Panc1 (cell line): ENCODE results near the gene ERICH3. TPM values are rescaled to one million over a fixed set of nuclear protein-coding genes. Genes with fewer than 3 reads are reported as not detected.

Experiments
- ATAC-seq: fragments of 200-7000 bp; cut with Tn5 transposase; 2 replicates; pipeline ENCODE4 v1.9.1; 2020; ENCODE audit warnings: mild to moderate bottlenecking, moderate library complexity
- BruUV-seq: library from RNA; stranded (reverse); fragments of 400-500 nt; replicated peaks from 2 replicates; lab custom pipeline; 2021; lab: Mats Ljungman, UMichigan
- CTCF ChIA-PET: fragments of 300-600 bp; sonication (Branson Sonifier 250); formaldehyde crosslinking; loops from one replicate; lab custom pipeline; 2022; ENCODE audit warnings: antibody characterized with exemption; lab: Charles Lee
- POLR2A ChIA-PET: fragments of 300-600 bp; sonication (Branson Sonifier 250); formaldehyde crosslinking; loops from one replicate; lab custom pipeline; 2022; ENCODE audit warnings: antibody characterized with exemption; lab: Charles Lee
- DNase-seq: peaks from one replicate; pipeline ENCODE4 v3.0.0-alpha.2; 2010; ENCODE audit warnings: low read depth, low spot score
- H3K27ac ChIP-seq: 2 replicates; pipeline ENCODE4 v1.5.1; 2011; ENCODE audit warnings: mild to moderate bottlenecking, low read length, inconsistent platforms
- H3K27me3 ChIP-seq: fragments of 200-500 bp; sonication (Bioruptor generic); 2 replicates; pipeline ENCODE4 v1.6.0; 2014; ENCODE audit warnings: low read length, inconsistent platforms; ENCODE audit not compliant: control insufficient read depth, insufficient read depth
- H3K36me3 ChIP-seq: fragments of 200-500 bp; sonication (Bioruptor generic); 2 replicates; pipeline ENCODE4 v1.5.1; 2014; ENCODE audit warnings: inconsistent platforms, mild to moderate bottlenecking, low read length, moderate library complexity; ENCODE audit not compliant: control insufficient read depth, insufficient read depth
- H3K4me1 ChIP-seq: 2 replicates; pipeline ENCODE4 v1.5.1; 2011; ENCODE audit warnings: inconsistent platforms, mild to moderate bottlenecking, low read length, moderate library complexity; ENCODE audit not compliant: control insufficient read depth, insufficient read depth
- H3K4me3 ChIP-seq, 2 experiments: 2 replicates each; pipeline ENCODE4 v1.5.1; 2011 to 2012; ENCODE audit warnings: low read depth in 2 of 2, low read length in 2 of 2, mild to moderate bottlenecking in 2 of 2, inconsistent platforms in 1 of 2, moderate library complexity in 1 of 2
- H3K9me3 ChIP-seq: fragments of 200-500 bp; sonication (Bioruptor generic); 2 replicates; pipeline ENCODE4 v1.5.1; 2014; ENCODE audit warnings: low read depth, mild to moderate bottlenecking, inconsistent platforms, low read length, moderate library complexity; ENCODE audit not compliant: control insufficient read depth, insufficient read depth
- CTCF ChIP-seq: fragments of 450-650 bp; IDR thresholded peaks from 2 replicates; pipeline ENCODE4 v1.5.1; 2017; ENCODE audit warnings: mild to moderate bottlenecking
- POLR2AphosphoS5 ChIP-seq: IDR thresholded peaks from 2 replicates; pipeline ENCODE4 v1.6.1; 2012; ENCODE audit warnings: mild to moderate bottlenecking, low read depth, low read length, moderate library complexity
- REST ChIP-seq, 2 experiments: IDR thresholded peaks; 2 replicates each; pipeline ENCODE4 v1.6.1; 2011 to 2012; ENCODE audit warnings: low read depth in 2 of 2, control low read depth in 1 of 2, low read length in 1 of 2, mild to moderate bottlenecking in 1 of 2, moderate library complexity in 1 of 2; ENCODE audit not compliant: insufficient read depth in 1 of 2
- SIN3A ChIP-seq: IDR thresholded peaks from 2 replicates; pipeline ENCODE4 v1.6.1; 2012; ENCODE audit warnings: low read depth, mild to moderate bottlenecking, low read length, moderate library complexity, borderline replicate concordance; ENCODE audit not compliant: insufficient read depth
- TCF7L2 ChIP-seq: IDR thresholded peaks from 2 replicates; pipeline ENCODE4 v1.6.1; 2011; ENCODE audit warnings: mild to moderate bottlenecking, low read depth, low read length, inconsistent platforms
- in situ Hi-C: cut with HindIII; loops from 2 replicates; pipeline ENCODE4 v1.10.0; 2016; ENCODE audit warnings: low sequenced_read_pairs, low pct_unique_long_range_greater_than_20kb
- intact Hi-C: fragments of 100-400 bp; cut with micrococcal nuclease; formaldehyde crosslinking; loops from one replicate; pipeline ENCODE4 v1.10.0; 2022; ENCODE audit not compliant: unreplicated experiment
- total RNA-seq: library from RNA; stranded (reverse); gene quantifications from one replicate; pipeline ENCODE4 v1.2.1, GENCODE V29; 2021; ENCODE audit not compliant: unreplicated experiment

ERICH3 gene
- total RNA-seq, 1 experiment from 2014 or later, result not detected

GRCh38 chr1:74714429-74715235, 41.0 kb upstream of the ERICH3 start:
- no peak overlapping the region for H3K4me3 ChIP-seq
- TF ChIP-seq CTCF, result no peak
- no peak for TF ChIP-seq REST (IDR thresholded peaks at IDR 0.05; ENCODE audit: insufficient read depth in 1 of 2, low read depth in 2 of 2, low read length in 1 of 2)
- TF ChIP-seq POLR2AphosphoS5, result no peak
- TF ChIP-seq SIN3A, result no peak
- no peak for TF ChIP-seq TCF7L2
- ChIA-PET POLR2A (no interaction called here), CTCF (no interaction called here)
- H3K4me1 ChIP-seq, result no peaks in the 10 kb centered on the region
- ATAC-seq, result no peak
- no peak for DNase-seq
- H3K36me3 ChIP-seq, result peaks cover 2% of the 10 kb centered on the region; the same call in 1 of the 2 replicates
- intact Hi-C loops (no loop called here), in situ Hi-C loops (no loop called here)
- H3K27ac ChIP-seq, result no peak overlapping the region
- no TSS peak for BruUV-seq
- no peaks in the 10 kb centered on the region for H3K27me3 ChIP-seq
- H3K9me3 ChIP-seq, result no peaks in the 10 kb centered on the region

GRCh38 chr1:74713849-74714248, 40.3 kb upstream of the ERICH3 start:
- DNase-seq (no peak), ATAC-seq (no peak)
- no TSS peak for BruUV-seq
- CTCF ChIA-PET, result no interaction called here
- POLR2A ChIA-PET, result no interaction called here
- H3K27me3 ChIP-seq, result no peaks in the 10 kb centered on the region
- TF ChIP-seq SIN3A, result no peak
- TF ChIP-seq TCF7L2, result no peak
- TF ChIP-seq CTCF, result no peak
- TF ChIP-seq POLR2AphosphoS5, result no peak
- TF ChIP-seq REST (IDR thresholded peaks at IDR 0.05; ENCODE audit: insufficient read depth in 1 of 2, low read depth in 2 of 2, low read length in 1 of 2), result no peak
- no peak overlapping the region for H3K27ac ChIP-seq
- in situ Hi-C loops (no loop called here), intact Hi-C loops (no loop called here)
- H3K4me1 ChIP-seq, result no peaks in the 10 kb centered on the region
- H3K4me3 ChIP-seq, result no peak overlapping the region
- H3K36me3 ChIP-seq, result peaks cover 2% of the 10 kb centered on the region; the same call in 1 of the 2 replicates
- no peaks in the 10 kb centered on the region for H3K9me3 ChIP-seq
